Sigmoid colon (tissue), 4 donors: Measurements from ENCODE around the gene AVEN.

Source experiments
- EP300 ChIP-seq, 4 donors: sonication (generic); formaldehyde crosslinking; IDR thresholded peaks; one replicate each; pipeline ENCODE4 v1.6.1; 2017; ENCODE audit warnings: antibody characterized with exemption in 4 of 4
- TF ChIP-seq, protein P1 (sequence below), 4 experiments: fragments of 450-650 bp in 3 of 4; fragments of 200-600 bp in 1 of 4; IDR thresholded peaks; one replicate each; pipeline ENCODE4 v1.5.1; 2016 to 2019; ENCODE audit warnings: antibody characterized with exemption in 4 of 4, mild to moderate bottlenecking in 3 of 4, moderate library complexity in 2 of 4

DNA sequence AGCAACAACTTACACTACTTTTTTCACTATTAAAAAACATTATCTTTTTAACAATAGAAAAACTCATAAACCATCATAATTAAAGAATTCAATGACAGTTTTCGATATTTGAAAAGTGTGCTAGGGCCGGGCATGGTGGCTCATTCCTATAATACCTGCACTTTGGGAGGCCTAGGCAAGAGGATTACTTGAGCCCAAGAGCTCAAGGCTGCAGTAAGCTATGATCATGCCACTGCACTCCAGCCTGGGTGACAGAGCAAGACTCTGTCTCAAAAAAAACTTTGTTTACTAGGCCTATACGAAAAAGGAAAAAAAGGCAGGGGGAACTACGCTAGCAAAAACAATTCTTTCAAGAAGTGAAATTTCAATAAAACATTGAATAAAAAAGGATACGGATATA, 28.1 kb downstream of the AVEN start:
- TF ChIP-seq, protein P1, sequence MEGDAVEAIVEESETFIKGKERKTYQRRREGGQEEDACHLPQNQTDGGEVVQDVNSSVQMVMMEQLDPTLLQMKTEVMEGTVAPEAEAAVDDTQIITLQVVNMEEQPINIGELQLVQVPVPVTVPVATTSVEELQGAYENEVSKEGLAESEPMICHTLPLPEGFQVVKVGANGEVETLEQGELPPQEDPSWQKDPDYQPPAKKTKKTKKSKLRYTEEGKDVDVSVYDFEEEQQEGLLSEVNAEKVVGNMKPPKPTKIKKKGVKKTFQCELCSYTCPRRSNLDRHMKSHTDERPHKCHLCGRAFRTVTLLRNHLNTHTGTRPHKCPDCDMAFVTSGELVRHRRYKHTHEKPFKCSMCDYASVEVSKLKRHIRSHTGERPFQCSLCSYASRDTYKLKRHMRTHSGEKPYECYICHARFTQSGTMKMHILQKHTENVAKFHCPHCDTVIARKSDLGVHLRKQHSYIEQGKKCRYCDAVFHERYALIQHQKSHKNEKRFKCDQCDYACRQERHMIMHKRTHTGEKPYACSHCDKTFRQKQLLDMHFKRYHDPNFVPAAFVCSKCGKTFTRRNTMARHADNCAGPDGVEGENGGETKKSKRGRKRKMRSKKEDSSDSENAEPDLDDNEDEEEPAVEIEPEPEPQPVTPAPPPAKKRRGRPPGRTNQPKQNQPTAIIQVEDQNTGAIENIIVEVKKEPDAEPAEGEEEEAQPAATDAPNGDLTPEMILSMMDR (IDR thresholded peaks at IDR 0.05), result no peak
- TF ChIP-seq EP300 (IDR thresholded peaks at IDR 0.05), result no peak
